ENCODE results near the gene RRP1.

RRP1 gene

GRCh38 chr21:43803558-43804300, 14.4 kb downstream of the RRP1 start:
- no peak for DNase-seq

DNA sequence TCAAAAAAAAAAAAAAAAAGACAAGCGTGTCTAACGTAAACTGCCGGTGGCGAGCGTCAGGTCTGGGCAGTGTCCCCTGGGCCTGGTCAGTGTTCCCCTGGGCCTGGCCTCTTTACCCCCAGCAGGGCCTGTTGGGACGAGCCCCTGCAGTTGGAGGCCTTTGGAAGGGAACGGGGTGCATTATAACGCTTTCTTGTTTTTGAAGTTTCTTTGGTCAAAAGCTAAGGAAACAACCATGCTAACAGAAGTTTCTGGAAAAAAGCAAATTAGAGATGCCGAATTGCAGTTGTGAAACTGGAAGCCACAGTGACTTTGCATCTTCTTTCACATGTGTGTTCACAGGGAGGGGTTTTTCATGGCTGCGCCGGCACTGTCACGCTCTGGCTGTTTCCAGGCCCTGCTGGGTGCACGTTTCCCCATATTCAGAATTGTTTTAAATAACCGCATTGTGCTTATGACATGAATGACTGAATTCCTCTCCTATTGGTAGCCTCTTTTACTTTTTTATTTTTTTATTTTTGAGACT, 16.0 kb downstream of the RRP1 start:
- no peak for DNase-seq

GRCh38 chr21:43806017-43806710, 16.8 kb downstream of the RRP1 start:
- DNase-seq, result no peak

GRCh38 chr21:43808367-43808766, 19.0 kb downstream of the RRP1 start:
- no peak for DNase-seq

- no peak for DNase-seq
Observed at GRCh38 chr21:43808832-43809251, 19.5 kb downstream of the RRP1 start.

GRCh38 chr21:43809346-43809799, 20.0 kb downstream of the RRP1 start:
- no peak for DNase-seq

- DNase-seq, result no peak
Observed at GRCh38 chr21:43809853-43810504, 20.6 kb downstream of the RRP1 start.

DNA sequence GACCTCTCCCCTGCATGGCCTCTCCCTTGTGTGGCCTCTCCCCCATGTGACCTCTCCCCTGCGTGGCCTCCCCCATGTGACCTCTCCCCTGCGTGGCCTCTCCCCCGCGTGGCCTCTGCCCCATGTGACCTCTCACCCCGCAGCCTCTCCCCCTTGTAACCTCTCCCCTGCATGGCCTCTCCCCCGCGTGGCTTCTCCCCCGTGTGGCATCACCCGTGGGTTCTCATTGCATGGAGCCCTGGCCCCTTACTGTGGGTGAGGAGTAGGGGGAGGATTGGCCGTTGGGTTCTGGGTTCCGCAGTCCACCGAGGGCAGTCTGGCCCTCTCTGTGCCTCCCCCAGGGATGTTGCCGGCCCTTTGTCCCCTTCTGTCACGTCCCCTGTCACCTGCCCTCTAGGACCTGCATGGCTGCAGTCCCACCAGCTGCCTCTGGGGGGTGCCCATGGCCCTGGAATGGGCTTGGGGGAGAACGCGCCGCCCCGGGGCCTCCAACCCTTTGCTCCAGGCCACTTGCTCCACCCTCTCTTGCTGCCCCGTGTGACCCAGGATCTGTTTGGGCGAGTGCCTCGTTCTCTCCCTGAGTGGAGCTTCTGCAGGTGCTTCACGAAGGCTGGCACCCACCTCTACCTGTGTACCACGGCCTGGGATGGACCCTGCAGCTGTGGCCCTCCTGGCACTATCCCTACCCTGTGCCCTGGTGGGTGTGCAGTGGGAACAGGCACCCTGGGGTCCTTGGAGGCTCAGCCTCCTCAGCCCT, 21.3 kb downstream of the RRP1 start:
- DNase-seq, result peak in 1 of 2 donors; percentile 65

DNA sequence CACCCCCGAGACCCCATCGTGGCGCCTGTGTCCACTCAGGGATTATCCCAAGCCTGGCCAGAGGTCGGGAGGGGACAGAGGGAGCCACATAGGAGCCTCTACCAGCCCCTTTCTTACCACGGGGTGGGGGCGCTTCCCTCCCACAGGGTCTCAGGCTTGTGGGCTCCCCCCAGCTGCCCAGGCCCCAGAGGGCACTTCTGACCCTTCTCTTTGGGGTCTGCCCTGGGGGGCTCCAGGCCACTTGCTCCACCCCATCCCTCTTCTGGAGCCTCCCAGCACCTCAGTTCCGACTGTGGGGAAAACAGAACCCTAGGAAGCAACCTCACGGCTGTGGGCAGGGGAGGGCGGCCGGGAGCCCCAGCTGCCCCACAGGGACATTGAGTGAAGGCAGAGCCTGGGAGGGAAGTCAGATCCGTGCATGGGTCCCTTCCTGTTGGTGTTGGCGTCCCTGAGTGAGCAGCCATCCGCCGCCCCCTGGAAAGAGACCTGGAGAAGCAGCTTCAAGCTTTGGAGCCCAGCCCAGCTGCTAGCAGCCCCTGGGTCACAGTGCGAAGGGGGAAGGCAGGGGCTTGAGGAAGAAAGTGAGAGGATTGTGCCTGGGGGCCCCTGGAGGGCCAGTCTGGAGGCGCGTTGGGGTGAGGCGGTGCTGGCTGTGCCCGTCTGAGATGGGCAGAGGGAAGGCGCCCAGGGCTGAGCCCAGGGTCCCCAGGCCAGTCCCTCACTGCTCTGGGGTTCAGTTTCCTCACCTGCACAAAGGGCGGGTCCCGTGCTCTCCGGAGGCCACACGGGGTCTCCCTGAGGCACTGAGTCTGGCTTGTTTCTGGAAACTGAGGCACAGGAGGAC, 22.1 kb downstream of the RRP1 start:
- no peak for DNase-seq

DNA sequence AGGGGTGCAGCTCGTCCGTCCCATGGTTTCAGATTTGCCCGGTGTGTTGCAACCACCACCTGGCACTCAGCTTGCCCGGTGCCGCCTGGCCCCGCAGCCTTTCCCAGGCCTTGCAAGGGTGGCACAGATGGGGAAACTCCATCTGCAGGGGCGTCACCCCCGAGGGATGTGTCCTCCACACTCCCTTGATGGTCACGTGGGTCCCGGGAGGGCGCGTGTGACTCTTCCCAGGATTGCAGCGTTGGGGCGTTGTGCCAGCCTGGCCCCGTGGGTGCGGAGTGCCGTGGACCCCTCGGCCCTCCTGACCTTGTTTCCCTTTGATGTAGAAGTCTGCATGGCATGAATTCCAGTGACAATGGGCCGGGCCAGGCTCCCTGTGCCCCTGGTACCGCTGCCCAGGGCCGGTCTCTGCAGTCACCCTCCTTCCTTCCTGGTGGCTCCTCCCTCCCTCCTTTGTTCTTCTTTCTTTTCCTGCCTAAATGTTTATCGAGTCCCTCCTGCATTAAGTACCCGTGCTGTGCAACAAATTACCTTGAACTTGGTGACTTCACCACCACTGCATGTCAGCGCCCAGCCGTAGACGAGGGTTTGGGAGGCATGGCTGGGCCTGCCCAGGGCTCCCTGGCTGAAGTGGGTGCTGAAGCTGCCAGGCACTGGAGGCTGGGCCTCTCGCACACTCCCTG, 22.9 kb downstream of the RRP1 start:
- no peak for DNase-seq

DNA sequence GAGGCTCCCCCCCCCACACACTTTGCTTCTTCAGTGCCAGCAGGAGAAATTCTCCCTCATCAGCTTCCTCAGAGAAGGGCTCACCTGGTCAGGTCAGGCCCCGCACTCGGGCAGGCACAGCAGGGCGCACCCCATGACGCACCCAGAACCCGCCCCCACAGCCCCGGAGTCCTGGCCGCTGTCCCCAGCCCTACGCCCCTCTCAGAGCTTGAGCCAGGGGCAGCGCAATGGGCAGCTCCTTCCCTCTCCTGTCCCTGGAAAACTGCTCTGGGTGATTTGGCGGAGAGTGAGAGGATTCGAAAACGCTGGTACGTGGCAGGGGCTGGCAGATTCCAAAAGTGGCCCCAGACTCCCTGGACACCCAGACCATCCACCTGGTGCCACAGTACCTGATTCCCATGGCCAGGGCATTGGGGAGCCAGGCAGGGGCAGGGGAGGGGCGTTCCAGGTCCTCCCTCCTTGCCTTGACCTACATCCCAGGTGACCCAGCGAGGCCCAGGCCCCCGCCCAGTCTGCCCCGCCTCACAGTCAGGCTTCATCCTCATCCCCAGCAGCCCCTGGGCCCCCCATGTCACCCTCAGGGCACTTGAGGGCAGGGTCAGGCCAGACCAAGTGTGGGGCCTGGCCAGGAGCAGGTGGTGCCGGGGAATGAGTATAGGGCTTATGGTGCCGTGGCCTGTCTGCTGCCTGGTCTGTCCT, 23.7 kb downstream of the RRP1 start:
- no peak for DNase-seq

- DNase-seq, result no peak
Observed at GRCh38 chr21:43813656-43813980, 24.2 kb downstream of the RRP1 start.

- DNase-seq, result no peak
Observed at GRCh38 chr21:43814215-43815106, 25.1 kb downstream of the RRP1 start.

DNA sequence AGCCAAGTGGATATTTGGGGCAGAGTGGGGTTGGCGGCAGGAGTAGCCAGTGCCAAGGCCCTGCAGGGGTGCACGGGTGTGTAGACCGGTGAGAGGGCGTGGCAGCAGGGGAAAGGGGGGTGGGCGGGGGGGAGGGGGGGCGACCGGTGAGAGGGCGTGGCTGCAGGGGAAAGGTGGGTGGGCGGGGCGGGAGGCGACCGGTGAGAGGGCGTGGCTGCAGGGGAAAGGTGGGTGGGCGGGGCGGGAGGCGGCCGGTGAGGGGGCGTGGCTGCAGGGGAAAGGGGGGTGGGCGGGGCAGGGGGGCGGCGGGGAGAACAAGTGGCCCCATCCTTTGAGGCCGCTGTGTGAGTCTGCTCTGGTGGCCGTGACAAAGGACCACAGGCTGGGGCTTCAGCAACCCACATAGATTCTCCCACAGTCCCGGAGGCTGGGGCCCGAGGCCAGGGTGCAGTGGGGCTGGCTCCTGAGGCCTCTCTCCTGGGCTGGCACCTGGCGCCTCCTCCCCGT, 25.8 kb downstream of the RRP1 start:
- no peak for DNase-seq

DNA sequence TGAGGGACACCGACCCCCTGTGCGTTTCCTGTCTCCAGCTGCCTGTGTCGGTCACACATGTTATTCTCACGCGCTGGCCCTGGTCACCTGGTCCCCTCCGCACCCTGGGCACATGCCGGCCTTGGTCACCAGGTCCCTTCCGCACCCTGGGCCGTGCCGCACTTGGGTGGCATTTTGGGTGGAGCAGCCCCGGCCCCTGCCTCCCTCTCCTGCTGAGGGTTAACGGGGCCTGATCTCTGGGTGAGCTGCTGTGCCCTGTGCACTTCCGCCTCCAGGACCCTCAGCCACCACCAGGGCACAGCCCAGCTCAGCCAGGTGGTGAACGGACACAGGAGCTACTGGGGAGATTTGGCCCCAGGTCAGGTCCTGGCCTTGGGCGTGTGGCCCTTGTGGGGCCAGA, 26.6 kb downstream of the RRP1 start:
- DNase-seq, result no peak

- no peak for DNase-seq
Observed at GRCh38 chr21:43816611-43817071, 27.3 kb downstream of the RRP1 start.

GRCh38 chr21:43817157-43818086, 28.0 kb downstream of the RRP1 start:
- DNase-seq, result no peak

GRCh38 chr21:43818685-43819084, 29.3 kb downstream of the RRP1 start:
- peak in 1 of 2 donors; percentile 22 for DNase-seq

Data from hippocampal formation (tissue), 2 donors.